ENCODE measurements around the gene MCAM.

GRCh38 chr11:119336744-119337469 is 20.0 kb upstream of the MCAM start:
- no peak for TF ChIP-seq POLR2A (IDR thresholded peaks at IDR 0.05; ENCODE audit: low read length)
- no peak for TF ChIP-seq GATA1 (IDR thresholded peaks at IDR 0.05; ENCODE audit: low read depth, low read length)

Measured in erythroblast (primary cell).